HS-27A (cell line): Measurements from ENCODE around the gene LIMK1.
A peak's percentile ranks its signal among the peaks of the same experiment; 100 is the strongest.

Experiments
- DNase-seq: peaks from one replicate; pipeline ENCODE4 v3.0.0-alpha.2; 2012; ENCODE audit warnings: low read depth, missing footprints

The LIMK1 gene

DNA sequence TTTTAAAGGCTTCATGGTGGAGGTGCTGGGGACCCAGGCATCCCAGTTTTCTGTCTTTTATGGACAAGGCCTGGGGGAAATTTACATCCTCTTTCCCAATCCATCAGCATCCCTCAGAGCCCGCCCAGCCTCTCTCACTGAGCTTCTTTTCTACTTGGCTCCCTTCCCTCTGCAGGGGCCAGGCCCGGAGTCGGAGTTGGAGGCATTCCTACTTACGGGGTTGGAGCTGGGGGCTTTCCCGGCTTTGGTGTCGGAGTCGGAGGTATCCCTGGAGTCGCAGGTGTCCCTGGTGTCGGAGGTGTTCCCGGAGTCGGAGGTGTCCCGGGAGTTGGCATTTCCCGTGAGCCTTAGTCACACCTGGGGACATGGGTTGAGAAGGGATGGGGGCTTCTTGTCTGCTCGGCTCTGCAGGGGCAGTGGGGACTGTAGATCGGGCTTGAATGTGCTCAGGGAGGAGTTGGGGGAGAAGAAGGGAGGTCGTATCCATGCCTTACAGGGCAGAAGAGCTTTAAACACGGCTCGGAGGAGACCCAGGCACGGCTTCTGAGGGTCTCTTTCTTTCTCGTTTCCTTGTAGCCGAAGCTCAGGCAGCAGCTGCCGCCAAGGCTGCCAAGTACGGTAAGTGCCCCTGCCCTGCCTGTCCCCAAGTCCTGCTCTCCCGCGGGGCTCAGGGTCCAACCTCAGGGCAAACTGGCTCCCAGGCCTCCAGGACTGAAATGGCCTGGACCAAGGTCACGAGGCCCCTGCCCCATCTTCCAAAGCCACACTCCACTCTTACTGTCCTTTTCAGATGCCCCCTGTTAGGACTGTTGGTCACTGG is 27.3 kb upstream of the LIMK1 start:
- DNase-seq, result no peak

DNA sequence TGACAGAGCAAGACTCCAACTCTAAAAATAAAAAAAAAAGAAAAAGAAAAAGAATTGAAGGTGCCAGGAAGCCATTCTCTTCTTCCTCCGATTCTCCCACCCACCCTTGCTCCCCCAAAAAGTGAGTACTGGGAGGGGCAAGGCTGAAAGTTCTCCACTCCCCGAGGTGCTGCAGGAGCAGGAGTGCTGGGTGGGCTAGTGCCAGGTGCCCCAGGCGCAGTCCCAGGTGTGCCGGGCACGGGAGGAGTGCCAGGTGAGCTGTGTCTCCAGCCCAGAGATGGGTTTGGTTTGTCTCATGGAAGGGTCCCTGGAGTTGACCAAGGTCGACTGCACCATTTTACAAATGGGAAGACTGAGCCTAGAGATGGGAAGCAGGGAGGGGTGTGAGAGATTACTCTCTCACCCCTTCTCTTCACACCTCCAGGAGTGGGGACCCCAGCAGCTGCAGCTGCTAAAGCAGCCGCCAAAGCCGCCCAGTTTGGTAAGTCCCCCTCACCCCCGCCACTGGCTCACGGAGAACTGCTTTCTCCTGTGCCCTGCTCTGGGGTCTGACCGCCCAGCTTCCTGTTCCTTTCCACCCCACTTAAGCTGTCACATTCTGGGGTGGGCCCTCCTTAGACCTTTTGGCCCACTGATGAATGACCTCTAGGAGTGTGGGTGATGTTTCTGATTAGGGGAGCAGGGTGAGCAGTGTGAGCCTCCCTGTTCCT is 26.2 kb upstream of the LIMK1 start:
- DNase-seq, result no peak

GRCh38 chr7:74057987-74058386 is 25.6 kb upstream of the LIMK1 start:
- no peak for DNase-seq

- no peak for DNase-seq
Measured at GRCh38 chr7:74058486-74058885, 25.1 kb upstream of the LIMK1 start.

GRCh38 chr7:74059037-74059436 is 24.6 kb upstream of the LIMK1 start:
- no peak for DNase-seq

- no peak for DNase-seq
Measured at GRCh38 chr7:74059681-74060588, 23.7 kb upstream of the LIMK1 start.

DNA sequence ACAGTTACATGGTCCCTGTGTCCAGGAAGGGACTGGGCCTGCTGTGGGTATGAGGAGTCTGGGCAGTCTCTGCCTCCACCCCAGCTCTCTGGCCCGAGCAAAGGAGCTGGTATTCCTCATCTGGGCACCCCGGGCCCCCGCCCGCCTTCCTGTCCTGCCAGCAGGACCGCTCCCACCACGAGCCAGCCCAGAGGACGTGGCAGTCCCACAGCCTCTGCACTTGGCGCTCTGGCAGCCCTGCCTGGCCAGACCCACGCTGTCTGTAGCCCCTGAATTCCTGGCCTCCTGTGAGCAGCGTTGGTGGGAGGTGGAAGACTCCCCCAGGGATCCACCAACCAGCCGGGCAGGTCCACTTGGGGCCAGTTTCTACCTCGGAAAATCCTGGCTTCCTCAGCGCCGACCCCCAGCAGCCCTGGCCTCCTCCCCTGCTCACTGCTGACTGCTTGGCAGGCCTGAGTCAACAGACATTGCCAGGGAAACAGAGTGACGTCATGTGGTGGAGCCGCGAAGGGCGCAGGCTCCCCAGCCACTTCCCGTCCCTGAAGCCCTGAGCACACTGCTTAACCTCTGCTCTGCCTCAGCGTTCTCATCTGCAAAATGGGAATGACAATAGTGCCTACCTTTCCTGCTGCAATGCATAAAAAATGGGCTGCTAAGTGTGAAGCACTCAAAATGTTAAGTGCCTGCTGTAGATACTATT is 21.6 kb upstream of the LIMK1 start:
- DNase-seq, result peak; percentile 36

- DNase-seq, result no peak
Measured at GRCh38 chr7:74063223-74063641, 20.4 kb upstream of the LIMK1 start.

DNA sequence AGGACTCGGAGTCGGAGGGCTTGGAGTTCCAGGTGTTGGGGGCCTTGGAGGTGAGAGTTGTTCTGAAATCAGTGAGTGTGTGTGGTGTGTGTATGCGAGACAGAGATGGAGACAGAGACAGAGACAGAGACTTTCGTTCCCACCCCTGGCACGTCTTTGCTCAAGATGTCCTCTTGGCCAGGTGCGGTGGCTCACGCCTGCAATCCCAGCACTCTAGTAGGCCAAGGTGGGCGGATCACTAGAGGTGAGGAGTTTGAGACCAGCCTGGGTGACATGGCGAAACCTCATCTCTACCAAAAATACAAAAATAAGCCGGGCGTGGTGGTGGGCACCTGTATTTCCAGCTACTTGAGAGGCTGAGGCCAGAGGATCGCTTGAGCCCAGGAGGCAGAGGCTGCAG is 20.0 kb upstream of the LIMK1 start:
- no peak for DNase-seq

DNA sequence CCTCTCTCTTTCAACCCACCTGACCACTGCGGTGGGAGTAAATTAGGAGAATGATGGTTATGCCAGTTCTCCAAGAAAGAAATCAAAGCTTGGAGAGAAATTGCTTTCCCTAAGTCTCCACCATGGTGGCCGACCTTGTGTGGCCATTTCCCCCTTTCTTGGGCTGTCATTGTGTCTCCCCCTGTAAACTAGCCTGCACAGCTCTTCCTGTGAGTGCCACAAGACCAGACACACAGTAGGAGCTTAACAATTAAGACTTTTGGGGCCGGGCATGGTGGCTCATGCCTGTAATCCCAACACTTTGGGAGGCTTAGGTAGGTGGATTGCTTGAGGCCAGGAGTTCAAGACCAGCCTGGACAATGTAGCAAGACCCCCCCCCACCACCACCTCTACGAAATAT is 18.9 kb upstream of the LIMK1 start:
- DNase-seq, result no peak

- DNase-seq, result no peak
Measured at GRCh38 chr7:74066626-74067025, 17.0 kb upstream of the LIMK1 start.

DNA sequence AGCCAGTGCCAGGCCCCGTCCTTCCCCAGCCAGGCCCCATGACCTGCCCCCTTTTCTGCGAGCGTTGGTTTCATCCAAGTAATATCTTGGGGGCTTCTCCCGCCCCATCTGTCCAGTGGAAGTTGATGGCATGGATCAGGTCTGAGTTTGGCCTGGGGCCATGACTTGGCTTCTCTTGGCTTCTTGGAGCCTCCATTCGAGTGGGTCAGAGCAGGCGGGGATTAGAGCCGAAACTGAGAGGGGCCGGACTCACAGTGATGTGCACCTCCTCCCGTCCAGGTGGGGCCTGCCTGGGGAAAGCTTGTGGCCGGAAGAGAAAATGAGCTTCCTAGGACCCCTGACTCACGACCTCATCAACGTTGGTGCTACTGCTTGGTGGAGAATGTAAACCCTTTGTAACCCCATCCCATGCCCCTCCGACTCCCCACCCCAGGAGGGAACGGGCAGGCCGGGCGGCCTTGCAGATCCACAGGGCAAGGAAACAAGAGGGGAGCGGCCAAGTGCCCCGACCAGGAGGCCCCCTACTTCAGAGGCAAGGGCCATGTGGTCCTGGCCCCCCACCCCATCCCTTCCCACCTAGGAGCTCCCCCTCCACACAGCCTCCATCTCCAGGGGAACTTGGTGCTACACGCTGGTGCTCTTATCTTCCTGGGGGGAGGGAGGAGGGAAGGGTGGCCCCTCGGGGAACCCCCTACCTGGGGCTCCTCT is 15.1 kb upstream of the LIMK1 start:
- DNase-seq, result no peak

DNA sequence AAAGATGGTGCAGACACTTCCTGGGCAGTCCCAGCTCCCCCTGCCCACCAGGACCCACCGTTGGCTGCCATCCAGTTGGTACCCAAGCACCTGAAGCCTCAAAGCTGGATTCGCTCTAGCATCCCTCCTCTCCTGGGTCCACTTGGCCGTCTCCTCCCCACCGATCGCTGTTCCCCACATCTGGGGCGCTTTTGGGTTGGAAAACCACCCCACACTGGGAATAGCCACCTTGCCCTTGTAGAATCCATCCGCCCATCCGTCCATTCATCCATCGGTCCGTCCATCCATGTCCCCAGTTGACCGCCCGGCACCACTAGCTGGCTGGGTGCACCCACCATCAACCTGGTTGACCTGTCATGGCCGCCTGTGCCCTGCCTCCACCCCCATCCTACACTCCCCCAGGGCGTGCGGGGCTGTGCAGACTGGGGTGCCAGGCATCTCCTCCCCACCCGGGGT is 14.5 kb upstream of the LIMK1 start:
- DNase-seq, result no peak

GRCh38 chr7:74069790-74070618 is 13.6 kb upstream of the LIMK1 start:
- no peak for DNase-seq

- DNase-seq, result no peak
Measured at GRCh38 chr7:74070619-74070921, 13.0 kb upstream of the LIMK1 start.

GRCh38 chr7:74071121-74071520 is 12.5 kb upstream of the LIMK1 start:
- no peak for DNase-seq

DNA sequence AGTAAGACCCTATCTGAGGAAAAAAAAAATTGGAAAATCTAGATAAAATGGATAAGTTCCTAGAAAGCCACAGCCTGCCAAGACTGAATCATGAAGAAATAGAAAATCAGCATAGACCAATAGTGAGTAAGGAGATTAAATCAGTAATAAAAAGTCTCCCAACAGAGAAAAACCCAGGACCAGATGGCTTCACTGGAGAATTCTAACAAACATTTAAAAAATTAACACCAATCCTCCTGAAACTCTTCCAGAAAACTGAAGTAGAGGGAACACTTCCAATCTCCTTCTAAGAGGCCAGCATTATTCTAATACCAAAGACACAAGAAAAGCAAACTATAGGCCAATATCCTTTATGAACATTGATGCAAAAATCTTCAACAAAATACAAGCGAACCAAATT is 8.8 kb upstream of the LIMK1 start:
- DNase-seq, result no peak

GRCh38 chr7:74078461-74078860 is 5.1 kb upstream of the LIMK1 start:
- DNase-seq, result no peak

GRCh38 chr7:74082770-74083116 is 861 bp upstream of the LIMK1 start:
- no peak for DNase-seq

GRCh38 chr7:74083928-74084721 is 521 bp downstream of the LIMK1 start:
- no peak for DNase-seq
